HG02840 (cell line): Measurements from ENCODE around the gene MFAP4.
"Not testable (repeated sequence)": the region's sequence is repeated elsewhere in the genome, so short reads cannot be mapped to it uniquely, and the experiment has no call there.

Experiments
- ATAC-seq: cut with Tn5 transposase; IDR thresholded peaks from one replicate; pipeline ENCODE4 v1.9.1; 2021; ENCODE audit warnings: mild to moderate bottlenecking, moderate library complexity, moderate number of reproducible peaks; ENCODE audit not compliant: unreplicated experiment, low FRiP score

The MFAP4 gene

GRCh38 chr17:19359151-19359550, 27.8 kb downstream of the MFAP4 start:
- no peak for ATAC-seq

- ATAC-seq: no peak
Measured at GRCh38 chr17:19357761-19358160, 29.2 kb downstream of the MFAP4 start.

- no peak for ATAC-seq
Measured at GRCh38 chr17:19357351-19357750, 29.6 kb downstream of the MFAP4 start.

GRCh38 chr17:19354748-19355147, 32.2 kb downstream of the MFAP4 start:
- ATAC-seq: no peak

DNA sequence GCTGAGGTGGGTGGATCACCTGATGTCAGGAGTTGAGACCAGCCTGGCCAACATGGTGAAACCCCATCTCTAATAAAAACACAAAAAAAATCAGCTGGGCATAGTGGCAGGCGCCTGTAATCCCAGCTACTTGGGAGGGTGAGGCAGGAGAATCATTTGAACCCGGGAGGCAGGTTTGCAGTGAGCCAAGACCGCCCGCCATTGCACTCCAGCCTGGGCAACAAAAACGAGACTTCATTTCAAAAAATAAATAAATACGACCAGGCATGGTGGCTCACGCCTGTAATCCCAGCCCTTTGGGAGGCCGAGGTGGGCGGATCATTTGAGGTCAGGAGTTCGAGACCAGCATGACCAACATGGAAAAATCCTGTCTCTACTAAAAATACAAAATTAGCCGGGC, 33.6 kb downstream of the MFAP4 start:
- ATAC-seq: not testable (repeated sequence)

GRCh38 chr17:19348806-19349205, 38.2 kb downstream of the MFAP4 start:
- no peak for ATAC-seq

DNA sequence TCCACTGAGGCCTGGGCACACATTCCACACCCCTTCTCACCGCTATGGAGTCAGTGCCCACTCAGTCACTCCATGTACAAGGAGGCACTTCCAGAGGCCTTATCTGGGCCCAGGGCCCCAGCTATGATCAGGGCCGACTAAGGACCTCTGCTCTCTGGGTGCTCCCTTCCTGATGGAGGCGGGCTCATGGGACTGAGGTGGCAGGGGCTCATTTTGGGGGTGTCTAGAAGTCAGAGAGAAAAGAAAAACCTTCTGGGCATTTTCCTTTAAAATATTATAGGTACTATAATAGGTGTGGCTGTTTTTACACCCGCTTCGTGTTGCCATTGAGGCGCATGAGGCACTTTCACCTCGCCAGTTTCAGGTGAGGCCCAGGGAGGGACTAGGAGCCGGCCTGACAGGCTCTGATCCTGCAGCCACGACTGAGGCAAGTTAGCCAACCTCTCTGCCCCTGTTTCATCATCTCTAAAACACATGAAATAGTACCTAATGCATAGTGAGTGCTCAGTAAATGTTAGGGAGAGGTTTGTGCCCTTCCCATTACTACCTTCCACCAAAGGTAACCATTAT, 38.8 kb downstream of the MFAP4 start:
- ATAC-seq: no peak

DNA sequence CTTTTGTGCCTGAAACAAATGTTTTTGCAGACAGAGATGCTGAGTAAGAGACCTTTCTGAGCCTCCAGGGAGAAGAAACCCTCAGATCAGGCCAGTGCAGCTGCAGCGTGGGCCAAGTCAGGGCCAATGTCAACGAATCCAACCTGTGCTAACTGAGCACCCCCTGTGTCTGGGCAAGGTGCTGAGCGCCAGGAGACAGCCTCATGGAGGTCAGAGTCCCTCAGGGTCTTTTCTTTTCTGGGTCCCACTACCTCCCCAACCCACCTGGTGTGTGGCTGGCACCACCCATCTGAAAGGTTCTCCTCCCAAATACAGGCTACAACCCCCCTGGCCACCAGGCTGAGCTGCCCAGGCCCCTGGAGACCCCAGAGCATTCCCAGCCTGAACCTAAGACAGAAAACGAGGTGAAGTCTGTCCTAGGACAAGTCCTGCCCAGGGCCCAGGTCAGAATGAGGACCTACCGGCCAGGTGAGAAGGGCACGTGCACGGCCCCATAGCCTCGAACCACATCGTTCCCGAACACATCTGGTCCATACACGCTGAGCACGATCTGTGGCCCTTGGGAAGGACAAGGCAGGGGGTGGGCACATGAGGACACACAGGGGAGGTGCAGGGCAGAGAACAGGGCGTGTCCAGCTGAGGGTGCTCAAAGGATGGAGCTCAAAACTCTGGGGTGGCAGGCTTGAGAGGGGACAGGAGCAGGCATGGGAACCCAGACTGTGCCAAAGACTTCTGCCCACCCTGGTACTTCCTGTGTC, 39.5 kb downstream of the MFAP4 start:
- no peak for ATAC-seq

DNA sequence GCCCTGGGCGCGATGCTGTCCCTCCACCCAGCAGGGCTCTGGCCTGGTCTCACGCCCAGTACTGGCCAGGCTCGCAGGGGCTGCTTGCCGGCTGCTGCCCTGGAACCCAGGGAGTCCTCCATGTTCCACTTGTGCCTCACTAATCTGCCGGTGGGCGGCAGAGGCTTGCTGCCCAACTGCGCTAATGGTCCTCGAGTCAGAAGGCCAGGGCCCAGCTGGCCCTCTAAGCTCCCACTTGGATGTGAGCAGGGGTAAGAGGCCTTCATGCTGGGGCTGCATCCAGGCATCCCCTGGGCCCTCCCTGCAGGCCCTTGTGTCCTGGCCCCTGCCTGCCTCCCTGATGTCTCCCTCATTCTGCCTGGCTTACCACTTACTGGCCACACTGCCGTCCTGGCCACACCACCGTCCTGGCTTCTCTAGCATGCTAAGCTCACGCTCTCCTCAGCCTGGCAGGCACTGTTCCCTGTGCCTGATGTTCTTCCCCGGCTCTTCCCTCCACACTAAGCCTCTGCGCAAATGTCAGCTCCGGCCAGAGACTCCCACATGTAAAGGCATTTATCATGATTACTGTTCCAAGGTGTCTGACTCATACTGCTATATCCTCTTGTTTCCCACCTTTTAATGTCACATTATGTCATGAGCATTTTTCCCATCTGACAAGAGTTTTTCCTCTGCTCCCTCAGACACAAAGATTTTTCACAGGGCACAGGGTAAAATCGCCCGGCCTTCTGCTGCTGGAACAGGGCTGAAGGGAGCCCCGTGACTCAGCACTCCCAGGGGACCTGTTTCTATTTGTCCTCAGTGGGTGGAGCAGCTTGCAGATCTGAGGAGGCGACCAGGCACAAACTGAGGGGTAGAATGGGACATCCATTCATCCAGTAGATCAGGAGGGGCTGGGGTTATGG, 40.4 kb downstream of the MFAP4 start:
- no peak for ATAC-seq

- ATAC-seq: no peak
Measured at GRCh38 chr17:19345486-19346350, 41.3 kb downstream of the MFAP4 start.

GRCh38 chr17:19345067-19345460, 41.9 kb downstream of the MFAP4 start:
- no peak for ATAC-seq

DNA sequence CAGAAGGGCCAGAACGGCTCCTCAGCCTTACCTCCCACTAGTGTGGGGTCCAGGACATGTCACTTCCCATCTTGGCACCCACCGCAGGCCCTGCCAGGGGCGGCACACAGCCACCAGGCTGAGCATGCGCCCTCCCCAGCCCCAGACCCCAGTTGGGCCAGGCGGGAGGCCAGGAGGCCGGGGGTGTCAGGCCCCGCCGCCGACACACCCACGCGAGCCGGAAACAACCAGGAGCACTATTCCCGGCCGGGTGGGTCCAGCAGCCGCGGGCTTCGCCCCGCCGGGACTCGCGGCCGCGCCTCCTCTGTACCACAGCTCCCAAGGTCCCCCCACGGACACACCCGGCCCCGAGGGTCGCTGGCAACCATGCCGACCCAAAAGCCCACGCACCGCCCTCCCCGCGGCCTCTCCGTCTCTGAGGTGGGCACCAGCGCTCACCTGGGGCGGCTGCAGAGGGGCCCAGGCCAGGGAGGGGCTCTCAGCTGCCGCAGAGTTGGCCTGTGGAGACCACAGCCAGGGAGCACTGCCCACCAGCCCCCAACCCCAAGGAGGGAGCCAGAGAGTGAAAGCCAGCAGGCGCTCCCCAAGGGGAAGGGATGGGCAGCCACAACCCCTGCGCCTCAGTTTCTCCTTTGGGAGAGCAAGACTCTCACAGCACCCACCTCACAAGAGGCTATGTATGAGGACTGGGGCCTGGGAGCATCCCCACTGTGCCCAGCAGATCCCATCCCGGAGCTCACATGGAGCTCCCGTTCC, 42.5 kb downstream of the MFAP4 start:
- ATAC-seq: no peak

DNA sequence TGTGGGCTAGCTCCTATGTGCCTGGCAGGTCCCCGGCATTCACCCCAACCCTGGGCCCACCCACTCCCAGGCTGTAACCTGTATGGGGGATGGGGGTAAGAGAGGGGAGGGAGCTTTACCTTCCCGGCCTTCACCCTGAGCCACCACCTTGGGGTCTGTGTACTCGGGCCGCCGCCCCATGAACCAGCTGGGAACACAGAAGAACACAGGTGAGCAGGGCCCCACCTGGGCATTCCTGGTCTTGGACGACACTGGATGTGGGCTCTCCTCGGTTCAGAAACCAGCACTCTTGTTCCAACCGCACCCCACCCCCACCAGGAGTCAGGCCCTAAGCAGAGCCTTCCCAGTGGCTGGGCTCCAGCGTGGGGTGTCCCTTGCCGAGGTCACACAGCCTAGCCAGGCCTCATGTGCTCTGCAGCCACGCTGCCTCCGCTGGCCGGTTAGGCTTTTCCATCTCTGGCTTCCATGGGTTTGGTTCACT, 43.3 kb downstream of the MFAP4 start:
- ATAC-seq: no peak

DNA sequence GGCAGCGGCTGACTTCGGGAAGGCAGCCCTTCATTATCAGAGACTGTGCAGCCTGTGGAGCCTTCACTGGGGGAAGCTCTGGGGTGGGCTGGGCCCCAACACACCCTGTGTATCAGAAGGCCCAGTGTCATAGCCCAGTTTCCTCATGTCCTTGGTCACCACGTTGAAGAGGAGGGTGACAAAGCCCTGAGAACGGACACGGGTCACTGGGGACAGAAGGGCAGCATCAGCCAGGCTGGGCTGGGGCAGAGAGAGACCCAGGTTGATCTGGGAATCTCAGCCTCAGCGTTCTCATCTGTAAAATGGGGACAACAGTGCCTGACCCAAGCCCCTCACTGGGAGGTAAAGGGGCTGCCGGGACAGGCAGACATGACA, 43.7 kb downstream of the MFAP4 start:
- ATAC-seq: no peak

GRCh38 chr17:19342611-19343255, 44.3 kb downstream of the MFAP4 start:
- no peak for ATAC-seq

DNA sequence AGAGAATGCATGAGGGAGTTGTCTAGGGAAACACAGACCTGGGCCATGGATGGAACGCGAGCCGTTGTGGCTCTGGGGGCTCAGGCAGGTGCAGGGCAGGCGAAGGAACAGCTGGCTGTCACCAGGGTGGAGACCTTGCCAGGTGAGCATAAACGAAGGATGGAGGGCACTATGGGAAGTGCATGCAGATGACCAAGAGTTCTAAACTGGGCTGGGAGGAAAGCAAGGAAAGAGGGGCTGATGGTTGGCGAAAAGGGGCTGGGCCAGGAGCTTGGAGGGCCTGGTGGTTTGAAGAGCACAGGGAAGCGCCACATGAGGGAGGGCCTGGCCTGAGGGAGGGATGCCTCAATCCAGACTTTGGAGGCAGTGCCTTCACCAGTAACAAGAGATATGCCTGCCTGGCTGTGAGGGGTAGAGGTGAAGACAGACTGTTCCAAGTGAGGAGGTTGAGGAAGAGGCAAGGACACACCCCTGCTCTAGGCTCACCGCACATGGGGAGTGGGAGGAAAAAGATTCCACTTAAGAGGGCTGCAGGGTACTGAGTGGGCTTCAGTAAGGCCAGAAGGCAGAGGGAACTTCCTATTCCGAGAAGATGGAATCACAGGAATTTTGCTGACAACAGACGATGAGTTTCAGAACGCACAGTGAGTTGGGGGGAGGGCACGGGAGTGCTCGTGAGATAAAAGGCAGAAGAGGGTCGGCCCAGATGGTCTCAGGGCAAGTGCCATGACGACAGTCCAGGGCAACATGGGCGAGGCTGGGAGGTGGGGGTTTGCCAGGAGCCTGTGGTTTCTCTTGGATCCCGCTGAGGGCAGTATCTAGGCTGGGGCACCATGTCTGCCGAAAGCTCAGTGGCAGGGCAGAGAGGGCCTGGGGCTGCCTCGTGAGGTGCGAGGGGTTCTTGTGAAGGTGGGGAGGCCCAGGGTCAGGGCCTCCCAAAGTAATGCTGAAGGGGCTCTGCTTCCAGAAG, 45.1 kb downstream of the MFAP4 start:
- no peak for ATAC-seq

GRCh38 chr17:19341211-19341631, 45.8 kb downstream of the MFAP4 start:
- ATAC-seq: no peak

GRCh38 chr17:19339341-19339815, 47.6 kb downstream of the MFAP4 start:
- no peak for ATAC-seq
